BLaER1 treated with 17β-estradiol and CSF1 and Interleukin-3, amounts not matched to agents 10 nM and 100 nM (cell line): ENCODE data around the gene CP.
A peak's percentile ranks its signal among the peaks of the same experiment; 100 is the strongest.

Experiments
- H3K27ac ChIP-seq, 11 experiments: shearing (Covaris generic); formaldehyde crosslinking; 2 replicates each; pipeline ENCODE4 v1.8.1; 2022
- H3K27me3 ChIP-seq, 11 experiments: shearing (Covaris generic); formaldehyde crosslinking; 2 replicates each; pipeline ENCODE4 v1.8.1; 2022
- H3K36me3 ChIP-seq, 11 experiments: shearing (Covaris generic); formaldehyde crosslinking; 2 replicates each; pipeline ENCODE4 v1.8.1; 2022
- H3K4me1 ChIP-seq, 10 experiments: shearing (Covaris generic); formaldehyde crosslinking; 2 replicates each; pipeline ENCODE4 v1.8.1; 2022
- H3K4me2 ChIP-seq, 11 experiments: shearing (Covaris generic); formaldehyde crosslinking; 2 replicates each; pipeline ENCODE4 v1.8.1; 2022
- H3K4me3 ChIP-seq, 10 experiments: shearing (Covaris generic); formaldehyde crosslinking; 2 replicates each; pipeline ENCODE4 v1.8.1; 2022
- H3K9ac ChIP-seq, 11 experiments: shearing (Covaris generic); formaldehyde crosslinking; 2 replicates each; pipeline ENCODE4 v1.8.1; 2022
- H3K9me3 ChIP-seq, 11 experiments: shearing (Covaris generic); formaldehyde crosslinking; replicated peaks in 1 of 11; 2 replicates each; pipeline ENCODE4 v1.8.1; 2022
- H4K20me1 ChIP-seq, 11 experiments: shearing (Covaris generic); formaldehyde crosslinking; 2 replicates each; pipeline ENCODE4 v1.8.1; 2022
- Cebpa-rat ChIP-seq, 11 experiments: shearing (Covaris generic); IDR thresholded peaks; 2 replicates each; pipeline ENCODE4 v1.8.1; 2022

Gene CP

DNA sequence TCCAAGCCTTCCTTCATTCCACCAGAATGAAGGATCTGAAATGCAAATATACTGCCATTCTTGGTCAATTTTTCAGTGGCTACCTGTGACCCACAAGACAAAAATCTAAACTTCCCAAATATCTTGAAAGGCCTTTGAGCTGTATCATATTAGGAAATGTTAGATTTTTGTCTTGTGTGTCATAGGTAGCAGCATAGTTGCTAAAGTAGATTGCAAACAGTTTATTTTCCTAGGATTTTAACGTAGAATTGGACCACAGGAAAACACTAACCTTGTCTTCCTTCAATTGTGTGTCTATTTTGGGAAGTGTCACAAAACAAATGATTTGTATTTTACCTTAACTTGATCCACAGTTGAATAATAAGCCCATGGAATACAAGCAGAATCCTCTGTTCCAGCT lies 42.4 kb downstream of the CP start:
- Histone ChIP-seq H3K4me1 (peaks cover 7 to 18% (median 15%) of the 10 kb centered on the region in 10 experiments; a peak in 18 of 20 replicates), H4K20me1 (no peaks in the 10 kb centered on the region), H3K9ac (no peak overlapping the region), H3K9me3 (peaks cover 0 to 13% (median 9%) of the 10 kb centered on the region in 11 experiments; a peak in 18 of 22 replicates), H3K4me3 (no peak overlapping the region), H3K36me3 (peaks cover 7 to 51% (median 15%) of the 10 kb centered on the region in 11 experiments; a peak in 16 of 22 replicates), H3K27me3 (no peaks in the 10 kb centered on the region), H3K4me2 (no peak overlapping the region), H3K27ac (no peak overlapping the region)
- no peak for TF ChIP-seq Cebpa-rat (IDR thresholded peaks at IDR 0.05)

DNA sequence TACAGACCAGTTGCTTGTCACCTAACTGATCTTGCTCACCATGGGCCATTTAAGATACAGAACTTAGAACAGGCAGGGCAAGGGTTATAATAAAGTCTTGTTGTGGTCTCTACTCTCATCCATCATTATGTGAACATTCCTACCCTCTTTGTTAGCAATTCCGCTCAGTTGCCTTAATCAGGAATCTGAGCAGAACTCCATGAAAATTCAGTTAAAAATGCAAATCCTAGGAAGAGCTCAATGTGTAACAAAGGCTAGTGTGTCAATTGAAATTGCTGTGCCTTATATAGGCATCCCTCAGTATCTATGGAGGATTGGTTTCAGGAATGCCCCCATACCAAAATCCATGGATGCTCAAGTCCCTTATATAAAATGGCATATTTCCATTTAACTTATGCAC lies 44.5 kb downstream of the CP start:
- Histone ChIP-seq H3K4me1 (peaks cover 7 to 22% (median 18%) of the 10 kb centered on the region in 10 experiments; a peak in 18 of 20 replicates), H4K20me1 (no peaks in the 10 kb centered on the region), H3K27me3 (no peaks in the 10 kb centered on the region), H3K4me2 (no peak overlapping the region), H3K27ac (no peak overlapping the region), H3K36me3 (peaks cover 20 to 70% (median 28%) of the 10 kb centered on the region in 11 experiments; a peak in 21 of 22 replicates), H3K4me3 (no peak overlapping the region), H3K9me3 (peaks cover 0 to 13% (median 9%) of the 10 kb centered on the region in 11 experiments; a peak in 18 of 22 replicates), H3K9ac (no peak overlapping the region)
- no peak for TF ChIP-seq Cebpa-rat (IDR thresholded peaks at IDR 0.05)

DNA sequence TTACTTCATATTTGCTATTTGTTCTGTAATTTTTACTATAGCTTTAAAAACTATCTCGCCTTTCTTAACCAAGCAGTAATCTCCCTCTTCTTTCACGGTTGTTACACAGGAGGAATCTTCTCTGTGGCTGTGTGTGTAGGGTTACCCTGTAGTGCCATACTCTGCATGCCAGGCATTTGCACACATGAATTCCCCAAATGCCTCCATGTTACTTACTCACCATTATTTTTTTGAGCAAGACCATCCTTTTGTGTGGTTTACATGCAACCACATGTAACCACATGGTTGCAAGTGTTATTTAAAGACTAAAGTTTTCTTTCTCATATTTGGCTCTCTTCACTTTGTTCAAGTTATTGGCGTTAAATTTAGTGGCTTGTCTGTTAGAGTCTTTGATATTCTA lies 46.7 kb downstream of the CP start:
- H3K36me3 ChIP-seq, result peaks cover 40 to 88% (median 48%) of the 10 kb centered on the region in 11 experiments
- H3K27me3 ChIP-seq, result no peaks in the 10 kb centered on the region
- TF ChIP-seq Cebpa-rat (IDR thresholded peaks at IDR 0.05), result peak in 1 of 11 experiments; percentile 64; a peak in 4 of 22 replicates
- no peaks in the 10 kb centered on the region; a peak in 1 of 22 replicates for H4K20me1 ChIP-seq
- H3K9ac ChIP-seq, result no peak overlapping the region
- H3K27ac ChIP-seq, result peak overlapping the region in 6 of 11 experiments; percentile 10 to 58 (median 43); a peak in 9 of 22 replicates
- H3K4me1 ChIP-seq, result peaks cover 2 to 22% (median 18%) of the 10 kb centered on the region in 10 experiments; a peak in 18 of 20 replicates
- peaks cover 0 to 13% (median 9%) of the 10 kb centered on the region in 11 experiments; a peak in 18 of 22 replicates for H3K9me3 ChIP-seq
- H3K4me2 ChIP-seq, result peak overlapping the region in 10 of 11 experiments; percentile 22 to 69 (median 47); a peak in 18 of 22 replicates
- H3K4me3 ChIP-seq, result no peak overlapping the region

DNA sequence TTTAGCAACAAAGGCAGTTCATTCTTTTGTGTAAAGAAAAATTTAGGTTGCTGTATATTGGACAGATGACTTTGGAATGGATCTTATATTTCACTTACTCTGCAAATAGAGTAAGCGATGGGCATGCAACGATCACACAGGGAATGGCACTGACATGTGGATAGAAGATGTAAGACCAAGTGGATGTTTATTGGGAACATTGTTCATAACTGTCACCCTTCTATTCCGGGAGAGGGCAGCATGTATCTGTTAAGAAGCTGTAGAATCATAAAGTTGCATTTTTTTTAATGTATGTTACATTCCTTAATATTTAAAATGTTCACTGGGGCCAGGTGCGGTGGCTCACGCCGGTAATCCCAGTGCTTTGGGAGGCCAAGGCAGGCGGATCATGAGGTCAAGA lies 51.0 kb downstream of the CP start:
- Histone ChIP-seq H3K9me3 (peaks cover 0 to 5% (median 0%) of the 10 kb centered on the region in 11 experiments; a peak in 1 of 22 replicates), H3K9ac (no peak overlapping the region), H3K4me1 (peaks cover 0 to 20% (median 18%) of the 10 kb centered on the region in 10 experiments; a peak in 17 of 20 replicates), H3K4me3 (no peak overlapping the region), H3K27me3 (no peaks in the 10 kb centered on the region), H3K4me2 (no peak overlapping the region), H3K27ac (no peak overlapping the region), H3K36me3 (peaks cover 48 to 97% (median 74%) of the 10 kb centered on the region in 11 experiments), H4K20me1 (no peaks in the 10 kb centered on the region; a peak in 1 of 22 replicates)
- TF ChIP-seq Cebpa-rat (IDR thresholded peaks at IDR 0.05), result no peak

DNA sequence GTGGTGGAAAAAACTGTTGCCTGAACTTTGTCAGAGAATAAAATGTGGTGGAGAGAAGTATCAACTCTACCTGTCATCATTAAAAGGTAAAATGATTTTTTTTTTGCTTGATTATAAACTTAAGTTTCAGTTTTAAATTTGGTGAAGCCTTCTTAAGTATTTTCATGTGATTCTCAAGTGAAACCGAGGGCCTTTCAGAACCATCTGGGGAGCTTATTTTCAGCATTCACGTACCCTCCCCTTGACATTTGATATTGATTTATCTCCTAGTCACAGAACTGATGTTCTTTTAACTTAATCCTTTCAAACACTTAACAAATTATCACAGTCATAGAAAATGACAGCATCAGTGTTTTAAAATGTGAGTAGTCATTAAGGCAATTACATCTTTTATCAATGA lies 53.7 kb downstream of the CP start:
- no peak overlapping the region for H3K9ac ChIP-seq
- peaks cover 4 to 6% (median 5%) of the 10 kb centered on the region in 10 experiments for H3K4me1 ChIP-seq
- TF ChIP-seq Cebpa-rat (IDR thresholded peaks at IDR 0.05), result no peak
- H3K36me3 ChIP-seq, result peaks cover 65 to 100% (median 94%) of the 10 kb centered on the region in 11 experiments
- no peaks in the 10 kb centered on the region; a peak in 1 of 22 replicates for H4K20me1 ChIP-seq
- H3K4me2 ChIP-seq, result no peak overlapping the region
- H3K4me3 ChIP-seq, result no peak overlapping the region
- H3K9me3 ChIP-seq, result peaks cover 0 to 5% (median 0%) of the 10 kb centered on the region in 11 experiments; a peak in 1 of 22 replicates
- H3K27me3 ChIP-seq, result no peaks in the 10 kb centered on the region
- H3K27ac ChIP-seq, result no peak overlapping the region

DNA sequence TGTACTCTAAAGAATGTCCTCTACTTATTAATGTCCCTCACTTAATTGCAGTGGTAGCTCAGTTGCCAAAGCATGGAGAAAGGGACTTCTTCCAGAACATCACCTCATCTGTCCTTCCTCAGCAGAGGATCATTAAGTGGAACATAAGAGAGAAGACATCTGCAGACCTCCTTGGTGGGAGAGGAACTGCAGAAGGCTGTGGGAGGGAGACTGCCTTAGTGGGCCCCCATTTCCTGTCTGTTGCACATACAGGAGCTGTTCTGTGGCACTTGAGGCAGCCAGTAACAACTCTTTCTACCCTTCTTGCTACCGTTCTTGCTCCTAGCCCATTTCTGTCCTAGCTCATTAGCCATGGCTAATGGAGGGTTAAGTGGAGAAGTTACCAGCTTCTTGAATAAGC lies 58.6 kb downstream of the CP start:
- Histone ChIP-seq H3K36me3 (peaks cover 55 to 100% (median 85%) of the 10 kb centered on the region in 11 experiments), H3K9ac (no peak overlapping the region), H3K4me3 (no peak overlapping the region), H3K27me3 (no peaks in the 10 kb centered on the region), H4K20me1 (no peaks in the 10 kb centered on the region), H3K4me1 (peaks cover 8 to 10% (median 9%) of the 10 kb centered on the region in 10 experiments), H3K27ac (no peak overlapping the region), H3K9me3 (no peaks in the 10 kb centered on the region), H3K4me2 (peak overlapping the region; percentile 21 to 65 (median 40); a peak in 21 of 22 replicates)
- no peak for TF ChIP-seq Cebpa-rat (IDR thresholded peaks at IDR 0.05)

DNA sequence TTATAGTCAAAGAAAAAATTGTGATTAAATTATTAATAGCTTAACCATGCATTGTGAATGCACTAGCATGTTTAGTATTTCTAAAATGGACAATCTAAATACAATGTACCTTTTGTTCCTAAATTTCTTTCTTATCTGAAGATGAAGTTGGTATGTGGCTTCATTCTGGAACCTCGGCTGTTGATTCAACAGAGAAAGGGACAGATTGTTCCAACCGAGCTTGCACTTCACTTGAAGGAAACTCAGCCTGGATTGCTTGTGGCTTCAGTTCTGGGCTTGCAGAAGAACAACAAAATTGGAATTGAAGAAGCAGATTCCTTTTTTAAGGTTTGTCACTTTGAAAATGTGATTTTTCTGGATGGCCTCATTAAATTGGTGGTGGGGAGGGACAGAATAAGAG lies 59.6 kb downstream of the CP start:
- H3K36me3 ChIP-seq, result peaks cover 53 to 100% (median 86%) of the 10 kb centered on the region in 11 experiments
- H3K4me3 ChIP-seq, result no peak overlapping the region
- no peaks in the 10 kb centered on the region for H3K27me3 ChIP-seq
- no peak overlapping the region for H3K4me2 ChIP-seq
- H4K20me1 ChIP-seq, result no peaks in the 10 kb centered on the region
- H3K9me3 ChIP-seq, result no peaks in the 10 kb centered on the region
- no peak for TF ChIP-seq Cebpa-rat (IDR thresholded peaks at IDR 0.05)
- peaks cover 8 to 10% (median 9%) of the 10 kb centered on the region in 10 experiments for H3K4me1 ChIP-seq
- no peak overlapping the region for H3K9ac ChIP-seq
- no peak overlapping the region for H3K27ac ChIP-seq

DNA sequence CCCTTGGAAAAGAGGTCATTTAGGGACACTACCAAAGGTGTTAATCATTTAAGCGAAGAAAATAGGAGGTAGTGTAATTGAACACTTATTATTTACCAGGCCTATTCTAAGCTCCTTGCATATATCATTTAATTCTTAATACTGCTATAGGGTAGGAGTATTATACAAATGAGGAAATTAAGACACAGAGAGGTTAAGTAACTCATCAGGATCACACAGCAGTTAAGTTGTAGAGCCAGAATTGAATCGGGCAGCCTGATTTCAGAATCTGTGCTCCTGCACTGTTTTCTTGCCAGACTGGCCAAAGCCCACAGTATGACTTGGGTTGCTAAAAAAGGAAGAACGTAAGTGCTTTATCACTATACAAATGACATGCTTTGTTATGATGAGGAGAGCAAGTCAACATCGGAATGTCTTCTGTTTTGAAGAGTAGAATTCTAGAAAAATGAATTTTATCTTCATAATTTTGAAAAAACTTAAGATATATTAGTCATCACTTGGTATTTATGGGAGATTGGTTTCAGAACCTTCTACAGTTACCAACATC lies 60.8 kb downstream of the CP start:
- Histone ChIP-seq H3K4me1 (peaks cover 8 to 10% (median 9%) of the 10 kb centered on the region in 10 experiments), H3K27me3 (no peaks in the 10 kb centered on the region), H3K36me3 (peaks cover 56 to 99% (median 84%) of the 10 kb centered on the region in 11 experiments), H3K4me3 (no peak overlapping the region), H4K20me1 (no peaks in the 10 kb centered on the region), H3K4me2 (no peak overlapping the region), H3K9me3 (no peaks in the 10 kb centered on the region), H3K9ac (no peak overlapping the region), H3K27ac (no peak overlapping the region)
- no peak for TF ChIP-seq Cebpa-rat (IDR thresholded peaks at IDR 0.05)

DNA sequence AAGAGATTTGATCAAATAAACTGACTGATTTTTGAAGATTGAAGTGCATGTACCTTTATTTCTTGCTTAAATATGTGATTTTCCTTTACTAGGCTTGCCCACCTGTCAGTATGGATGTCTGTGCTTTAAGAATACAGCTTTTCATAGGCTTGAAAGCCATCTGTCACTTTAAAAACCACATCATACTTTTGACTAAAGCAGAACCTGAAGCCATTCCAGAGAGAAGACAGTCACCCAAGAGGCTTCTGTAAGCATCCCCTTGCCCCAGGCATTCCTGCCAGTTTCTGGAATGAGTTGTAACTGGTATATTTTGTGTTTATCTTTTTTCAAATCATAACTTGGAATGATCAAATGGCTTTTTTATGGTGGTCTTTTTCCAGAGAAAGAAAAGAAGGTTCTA lies 68.2 kb downstream of the CP start:
- peaks cover 17 to 55% (median 34%) of the 10 kb centered on the region in 10 experiments for H3K4me1 ChIP-seq
- H3K36me3 ChIP-seq, result peaks cover 51 to 69% (median 61%) of the 10 kb centered on the region in 11 experiments
- no peaks in the 10 kb centered on the region for H4K20me1 ChIP-seq
- peak overlapping the region in 3 of 11 experiments; percentile 69 to 72 (median 72); a peak in 3 of 22 replicates for H3K27ac ChIP-seq
- no peak overlapping the region for H3K9ac ChIP-seq
- no peaks in the 10 kb centered on the region for H3K27me3 ChIP-seq
- H3K4me3 ChIP-seq, result no peak overlapping the region
- no peaks in the 10 kb centered on the region for H3K9me3 ChIP-seq
- peak overlapping the region in 8 of 11 experiments; percentile 69 to 97 (median 85); a peak in 17 of 22 replicates for H3K4me2 ChIP-seq
- TF ChIP-seq Cebpa-rat (IDR thresholded peaks at IDR 0.05), result no peak
